ENCODE results near the gene TSHZ1.
"Not testable (repeated sequence)": the region's sequence is repeated elsewhere in the genome, so short reads cannot be mapped to it uniquely, and the experiment has no call there.

Gene TSHZ1

GRCh38 chr18:75317300-75317699 lies 106.7 kb downstream of the TSHZ1 start:
- no peak for DNase-seq

DNA sequence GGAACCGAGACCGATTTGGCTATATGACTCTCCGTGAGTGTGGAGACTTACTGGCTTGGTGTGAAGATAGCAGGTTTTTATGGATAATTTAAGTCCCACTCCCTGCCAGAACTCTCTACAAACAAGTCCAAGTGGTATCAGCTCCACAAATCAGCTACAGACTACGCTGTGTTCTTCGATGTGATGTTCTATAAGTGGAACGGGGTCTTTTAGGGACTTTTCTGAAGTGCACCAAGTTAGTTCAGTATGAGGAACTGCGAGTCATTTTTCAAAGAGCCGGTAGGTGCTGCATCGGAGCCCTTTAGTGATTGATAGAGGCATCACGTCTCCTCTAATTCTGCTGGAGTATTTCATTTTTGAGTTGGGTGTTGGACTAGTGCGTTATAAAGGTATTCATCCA lies 107.1 kb downstream of the TSHZ1 start:
- no peak for DNase-seq

- no peak for DNase-seq
Measured at GRCh38 chr18:75319905-75320304, 109.3 kb downstream of the TSHZ1 start.

DNA sequence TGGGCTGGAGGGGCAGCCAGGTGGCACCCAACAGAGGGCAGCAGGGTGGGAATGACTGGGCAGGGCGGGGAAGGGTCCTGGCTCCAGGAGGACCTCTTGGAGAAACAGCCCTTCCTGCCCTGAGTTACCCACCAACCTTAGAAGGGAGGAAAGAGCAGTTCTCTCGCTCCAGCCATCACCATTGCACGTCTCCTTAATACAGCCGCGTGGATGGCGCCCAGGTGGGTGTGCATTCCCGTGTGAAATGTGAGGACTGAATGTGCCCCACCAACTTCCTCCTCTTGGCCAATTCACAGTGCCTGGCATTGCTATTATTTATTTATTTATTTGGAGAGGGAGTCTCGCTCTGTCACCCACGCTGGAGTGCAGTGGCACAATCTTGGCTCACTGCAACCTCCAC lies 109.9 kb downstream of the TSHZ1 start:
- no peak for DNase-seq

- DNase-seq = no peak
Measured at GRCh38 chr18:75321431-75321830, 110.8 kb downstream of the TSHZ1 start.

DNA sequence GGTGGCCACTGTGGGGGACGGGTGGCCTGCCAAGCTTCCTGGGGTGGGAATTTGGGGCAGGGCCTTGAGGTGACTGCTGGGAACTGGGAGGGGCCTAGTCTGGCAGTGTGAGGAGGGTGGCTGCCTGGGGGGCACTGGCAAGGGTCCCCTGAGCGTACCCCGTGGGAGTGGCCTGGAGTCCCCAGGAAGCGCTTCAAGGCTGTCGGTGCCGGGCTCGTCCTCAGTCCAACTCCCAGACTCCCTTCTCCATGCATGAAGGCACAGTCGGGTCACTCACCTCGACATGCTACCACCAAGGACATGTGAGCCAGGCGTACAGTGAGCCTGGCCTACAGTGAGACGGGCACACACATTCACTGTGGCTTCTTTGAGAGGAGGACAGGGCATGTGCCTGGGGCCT lies 111.6 kb downstream of the TSHZ1 start:
- DNase-seq = no peak

DNA sequence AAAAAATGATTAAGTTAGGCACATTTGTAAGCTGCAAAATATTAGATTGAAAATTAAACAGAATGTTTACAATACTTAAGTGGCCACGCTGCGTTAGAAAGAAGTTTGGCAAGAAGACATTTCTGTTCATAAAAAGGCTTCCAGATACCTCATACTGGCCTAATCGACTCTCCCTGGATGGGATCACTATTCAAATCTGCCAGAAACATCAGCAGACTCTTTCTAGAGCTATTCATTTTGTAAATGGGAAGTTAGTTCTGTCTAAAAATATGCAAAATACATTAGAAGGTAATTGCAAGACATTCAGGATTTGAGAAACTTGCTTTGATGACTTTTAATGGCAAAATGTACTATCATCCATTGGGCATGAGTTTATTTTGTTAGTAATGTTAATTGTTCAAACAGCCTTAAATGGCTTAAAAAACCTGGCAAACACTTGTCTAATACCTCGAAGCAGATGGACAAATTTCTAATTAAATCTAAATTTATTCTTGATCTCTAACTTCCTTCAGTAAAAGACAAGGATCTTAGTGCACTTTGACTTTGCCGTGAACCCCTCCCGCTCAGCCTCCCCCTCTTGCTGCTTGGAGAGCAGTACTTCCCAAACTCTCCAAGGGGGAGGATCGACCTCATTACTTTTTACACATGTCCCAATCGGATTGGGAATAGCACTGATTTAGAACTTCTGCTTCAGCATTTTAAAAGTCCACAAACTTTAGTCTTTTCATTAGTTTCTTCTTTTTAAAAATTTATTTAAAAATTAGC lies 113.4 kb downstream of the TSHZ1 start:
- no peak for DNase-seq

DNA sequence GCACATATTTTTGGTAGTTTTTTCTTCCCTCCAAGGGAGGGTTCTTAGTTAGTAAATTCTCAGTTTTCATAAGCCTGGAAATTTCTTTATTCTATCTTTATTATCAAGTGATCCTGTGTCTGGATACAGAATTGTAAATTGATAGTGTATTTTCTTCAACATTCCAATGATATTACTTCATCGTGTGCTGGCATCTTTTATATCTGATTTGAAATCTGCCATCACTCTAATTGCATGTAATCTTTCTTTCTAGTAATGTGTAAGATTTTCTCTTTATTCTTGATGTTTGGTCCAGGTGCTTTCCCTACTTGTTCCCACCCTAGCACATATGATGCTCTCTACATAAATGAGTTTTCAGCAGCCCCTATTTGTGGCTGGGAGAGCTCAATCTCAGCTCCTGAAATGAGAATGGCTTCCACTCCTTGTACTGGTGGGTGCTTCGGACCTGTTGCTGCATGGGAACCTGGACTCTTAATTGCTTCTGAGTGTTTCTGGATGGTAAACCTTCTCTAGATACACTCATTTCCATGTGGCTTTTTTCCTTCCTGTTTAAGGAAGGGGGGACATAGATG lies 114.2 kb downstream of the TSHZ1 start:
- DNase-seq = no peak

DNA sequence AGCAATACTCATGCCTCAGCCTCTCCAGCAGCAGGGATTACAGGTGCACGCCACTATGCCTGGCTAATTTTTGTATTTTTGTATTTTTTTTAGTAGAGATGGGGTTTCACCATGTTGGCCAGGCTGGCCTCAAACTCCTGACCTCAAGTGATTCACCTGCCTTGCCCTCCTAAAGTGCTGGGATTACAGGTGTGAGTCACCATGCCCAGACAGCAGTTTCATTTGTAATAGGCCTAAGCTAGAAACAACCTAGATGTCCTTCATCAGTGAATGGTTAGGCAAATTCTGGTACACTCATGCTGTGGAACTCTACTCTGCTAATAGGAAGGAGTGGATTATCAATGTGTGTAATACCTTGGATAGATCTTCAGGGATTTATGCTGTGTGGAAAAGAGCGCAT lies 119.2 kb downstream of the TSHZ1 start:
- not testable (repeated sequence) for DNase-seq

DNA sequence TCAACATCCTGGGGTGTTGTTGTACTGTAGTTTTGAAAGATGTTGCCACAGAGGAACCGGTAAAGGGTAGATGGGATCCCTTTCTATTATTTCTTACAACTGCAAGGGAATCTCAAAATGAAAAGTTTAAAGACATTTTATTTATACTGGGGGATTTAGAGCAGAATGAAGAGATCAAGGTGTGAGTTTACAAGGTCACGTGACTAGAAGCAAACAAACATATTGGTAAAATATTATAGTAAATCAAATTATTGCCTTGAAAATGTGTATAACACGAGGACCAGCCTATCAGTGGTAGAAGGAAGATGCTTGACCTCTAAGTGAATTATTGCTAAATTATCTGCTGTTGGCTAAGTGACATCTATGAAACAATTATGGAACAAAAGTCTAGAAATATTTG lies 119.7 kb downstream of the TSHZ1 start:
- no peak for DNase-seq

DNA sequence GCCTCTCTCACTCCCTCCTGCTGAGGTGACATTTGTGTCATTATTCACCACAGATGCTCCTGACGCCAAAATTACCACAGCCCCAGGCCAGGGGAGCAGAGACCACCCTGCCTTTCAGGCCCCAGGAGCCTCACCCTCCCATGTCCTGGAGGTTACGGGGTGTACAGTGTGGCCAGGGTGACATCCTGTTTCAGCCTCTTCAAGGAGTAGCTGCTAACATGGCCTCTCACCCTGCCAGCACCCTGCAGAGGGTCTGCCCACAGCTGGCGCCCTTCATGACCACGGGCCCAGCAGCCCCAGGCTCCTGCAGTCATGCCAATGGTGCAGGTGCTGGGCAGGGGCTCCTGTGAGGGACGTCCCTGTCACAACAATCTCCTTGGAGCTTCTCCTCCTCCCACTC lies 124.3 kb downstream of the TSHZ1 start:
- DNase-seq = no peak

- DNase-seq = no peak
Measured at GRCh38 chr18:75335511-75335910, 124.9 kb downstream of the TSHZ1 start.

DNA sequence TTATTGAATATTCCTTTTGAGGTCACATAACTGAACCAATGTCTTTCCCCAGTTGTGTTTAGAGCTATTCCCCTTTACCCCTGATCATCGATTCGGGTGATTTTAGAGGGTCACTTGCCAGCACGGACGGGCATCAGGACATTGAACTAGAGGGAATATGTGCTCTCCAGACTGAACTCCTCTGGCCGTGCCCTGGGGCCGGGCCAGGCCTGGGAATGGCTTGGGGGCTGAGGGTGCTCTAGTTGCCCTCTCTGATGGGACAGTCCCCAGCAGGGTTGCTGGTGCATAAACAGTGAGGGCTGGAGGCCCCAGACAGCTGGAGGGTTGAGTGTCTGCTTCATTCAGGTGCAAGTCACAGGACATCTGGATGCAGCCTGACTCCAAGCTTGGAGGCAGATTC lies 126.2 kb downstream of the TSHZ1 start:
- DNase-seq = no peak

- DNase-seq = no peak
Measured at GRCh38 chr18:75337348-75337747, 126.8 kb downstream of the TSHZ1 start.

DNA sequence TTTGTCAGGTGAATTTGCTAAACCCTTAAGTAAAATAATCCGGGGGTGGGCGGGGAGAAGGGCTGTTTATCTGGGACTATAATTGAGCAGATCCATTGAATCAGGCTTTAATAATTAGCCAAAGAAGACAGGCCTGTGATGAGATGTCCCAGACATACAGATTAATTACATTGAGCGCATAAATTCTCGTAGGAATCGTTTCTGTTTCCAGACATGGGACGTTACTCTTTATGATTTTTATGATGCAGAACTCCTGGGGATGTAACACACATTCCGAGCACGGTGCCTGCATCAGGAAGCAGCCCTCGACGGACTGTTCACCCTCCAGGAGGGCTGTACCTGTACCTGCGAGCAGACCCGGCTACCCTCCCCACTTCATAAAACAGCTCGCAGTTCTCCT lies 128.0 kb downstream of the TSHZ1 start:
- DNase-seq = no peak

Measured in CD4-positive, alpha-beta T cell treated with Interleukin-1 beta for 1 hour (primary cell).